HG03066 (cell line): ENCODE results near the gene MAB21L3.

Experiments
- ATAC-seq: cut with Tn5 transposase; IDR thresholded peaks from one replicate; pipeline ENCODE4 v1.9.1; 2021; ENCODE audit warnings: low read depth; ENCODE audit not compliant: unreplicated experiment

MAB21L3 gene

DNA sequence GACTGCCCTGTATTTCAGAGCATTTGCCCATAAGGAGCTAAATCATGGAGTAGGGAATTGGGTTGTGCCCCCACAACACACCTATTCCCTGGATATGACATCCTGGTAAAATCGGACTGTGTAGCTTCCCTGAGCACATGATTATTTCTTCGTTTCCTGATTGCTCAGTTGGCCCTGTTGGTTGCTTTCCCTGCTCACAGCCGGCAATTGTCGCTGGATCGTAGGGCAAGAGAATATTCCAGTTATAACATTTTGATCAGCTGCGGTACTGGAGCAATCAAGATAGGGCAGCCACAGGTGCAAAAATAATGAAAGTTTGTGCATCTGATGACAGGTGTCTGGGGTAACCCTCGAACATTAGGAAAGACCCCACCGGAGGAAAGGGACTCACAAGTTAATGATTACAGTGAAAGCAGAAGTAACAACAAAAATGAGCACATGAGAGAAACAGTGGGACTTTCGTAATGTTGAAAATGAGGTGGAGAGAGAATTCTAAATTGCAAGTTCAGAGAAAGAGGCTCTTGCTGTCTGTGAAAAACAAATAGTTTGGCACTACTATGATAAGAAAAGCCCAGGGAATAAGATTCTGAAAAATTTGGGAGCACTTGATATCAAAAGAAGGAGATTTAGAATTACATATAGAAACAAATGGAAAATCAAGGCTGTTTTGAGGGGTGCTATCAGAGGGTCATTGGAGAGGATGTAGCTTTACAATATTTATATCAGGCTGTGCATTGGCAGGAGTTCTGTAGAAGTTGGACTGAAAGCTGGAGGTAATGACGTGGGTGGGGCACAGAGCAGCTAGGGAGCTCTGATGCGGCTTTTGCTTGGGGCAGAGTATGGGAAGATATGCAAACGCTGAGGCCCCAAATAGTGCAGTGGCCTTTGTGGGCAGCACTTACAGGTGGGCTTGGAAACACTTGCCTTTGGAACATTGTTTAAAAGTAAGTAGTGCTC, at the start of gene MAB21L3:
TSS of gene MAB21L3 (plus strand) at position 833 of the 957 bp plus-strand sequence. CDS start 1,217 bp downstream, outside the sequence.
- ATAC-seq = peak; percentile 72

- no peak for ATAC-seq
These were observed 49.0 kb upstream of the MAB21L3 start for GRCh38 chr1:116062201-116062600.

DNA sequence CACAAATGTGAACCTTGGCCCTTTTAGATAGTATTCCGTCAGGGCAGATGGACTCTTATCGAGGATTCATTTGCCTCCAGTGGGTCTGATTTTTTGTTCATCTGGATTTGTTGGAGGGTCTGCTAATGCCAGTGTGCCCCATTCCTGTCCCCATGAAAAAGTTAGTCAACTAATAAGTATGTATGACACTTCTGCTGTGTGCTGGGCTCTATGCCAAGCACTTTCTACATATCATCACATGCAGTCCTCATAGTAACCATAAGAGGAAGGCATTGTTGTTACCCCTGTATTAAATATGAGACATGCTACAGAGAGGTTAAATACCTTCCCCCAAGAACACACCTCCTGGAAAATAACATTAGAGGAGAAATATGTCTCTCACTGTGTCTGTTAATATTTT, 46.6 kb upstream of the MAB21L3 start:
- ATAC-seq = no peak

DNA sequence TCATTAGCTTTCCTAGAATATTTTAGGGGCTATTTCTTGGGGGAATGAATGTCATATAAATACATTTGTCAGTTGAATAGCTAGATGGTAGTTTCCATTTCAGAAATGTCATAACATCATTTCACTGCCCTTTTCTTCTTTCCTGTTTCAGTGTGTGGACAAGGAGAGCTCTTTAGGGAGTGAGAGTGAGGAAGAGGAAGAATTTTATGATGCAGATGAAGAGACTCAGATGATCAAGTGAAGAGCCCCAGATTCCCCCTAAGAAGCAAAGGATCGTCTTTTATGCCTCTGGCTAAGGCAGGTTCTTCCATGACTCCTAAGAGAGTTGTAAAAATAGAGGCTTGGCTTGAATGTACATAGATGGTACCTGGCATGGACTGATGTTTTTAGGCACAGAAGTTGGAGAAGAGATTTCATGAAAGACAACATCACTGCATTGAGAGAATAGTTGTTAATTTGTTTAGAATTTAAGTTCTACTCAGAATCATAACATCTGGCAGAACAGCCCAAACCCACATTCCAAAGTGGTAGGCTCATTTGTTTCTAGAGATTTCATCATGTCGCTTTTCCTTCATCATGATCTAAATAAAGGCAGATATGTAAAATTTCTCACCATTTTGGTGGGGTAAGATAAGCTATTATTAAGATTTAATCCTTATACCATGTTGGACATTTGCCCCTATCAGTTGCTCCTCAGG, 44.2 kb upstream of the MAB21L3 start:
- no peak for ATAC-seq

DNA sequence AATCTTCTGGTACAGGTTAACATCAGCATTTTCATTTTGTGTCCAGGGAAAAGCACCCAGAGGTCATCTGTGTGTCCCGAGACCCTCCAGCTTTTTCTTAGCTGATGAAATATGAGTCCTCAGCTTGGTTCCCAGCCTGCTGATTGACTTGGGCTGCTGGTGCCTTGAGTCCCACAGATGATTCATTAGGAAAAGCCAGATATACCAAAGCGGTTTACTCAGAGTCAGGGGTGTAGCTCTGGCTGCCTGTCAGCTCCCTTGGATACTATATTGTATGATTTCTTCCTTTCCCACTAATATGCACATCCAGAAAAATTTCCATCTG, 43.7 kb upstream of the MAB21L3 start:
- ATAC-seq = no peak

DNA sequence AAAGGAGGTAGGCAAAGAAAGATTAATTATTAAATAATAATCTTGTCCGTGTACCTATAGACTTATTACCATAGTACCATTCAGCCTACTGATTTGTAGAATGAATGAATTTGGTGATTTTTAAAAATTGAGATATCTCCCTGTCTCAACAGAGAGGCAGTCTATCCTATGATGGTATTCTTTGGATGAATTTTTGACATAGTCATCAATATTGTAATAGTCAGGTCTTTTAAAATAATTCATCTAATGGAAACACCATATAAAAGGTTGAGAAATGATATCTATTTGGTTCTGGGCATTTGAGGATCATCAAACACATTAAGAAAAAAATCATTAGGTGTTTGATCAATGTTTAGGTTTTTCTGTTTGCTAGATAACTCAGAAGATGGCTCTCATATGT, 35.6 kb upstream of the MAB21L3 start:
- no peak for ATAC-seq

GRCh38 chr1:116075990-116076389, 35.2 kb upstream of the MAB21L3 start:
- no peak for ATAC-seq

- no peak for ATAC-seq
These were observed 34.4 kb upstream of the MAB21L3 start for GRCh38 chr1:116076831-116077230.

GRCh38 chr1:116078699-116079223, 32.4 kb upstream of the MAB21L3 start:
- ATAC-seq = no peak

- no peak for ATAC-seq
These were observed 23.6 kb upstream of the MAB21L3 start for GRCh38 chr1:116087628-116088027.

DNA sequence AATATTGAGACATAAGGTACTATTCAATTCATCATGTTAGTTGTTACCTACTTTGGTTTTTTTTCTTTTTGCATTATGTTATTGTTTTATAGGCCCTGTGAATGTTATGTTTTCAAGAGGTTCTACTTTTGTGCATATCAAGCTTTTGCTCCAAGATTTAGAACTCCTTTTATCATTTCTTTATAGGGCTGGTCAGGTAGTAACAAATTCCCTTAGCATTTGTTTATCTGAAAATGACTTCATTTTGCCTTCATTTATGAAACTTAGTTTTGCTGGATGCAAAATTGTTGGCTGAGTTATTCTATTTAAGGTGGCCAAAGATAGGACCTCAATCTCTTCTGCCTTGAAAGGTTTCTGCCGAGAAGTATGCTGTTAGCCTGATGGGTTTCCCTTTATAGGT, 21.3 kb upstream of the MAB21L3 start:
- no peak for ATAC-seq

DNA sequence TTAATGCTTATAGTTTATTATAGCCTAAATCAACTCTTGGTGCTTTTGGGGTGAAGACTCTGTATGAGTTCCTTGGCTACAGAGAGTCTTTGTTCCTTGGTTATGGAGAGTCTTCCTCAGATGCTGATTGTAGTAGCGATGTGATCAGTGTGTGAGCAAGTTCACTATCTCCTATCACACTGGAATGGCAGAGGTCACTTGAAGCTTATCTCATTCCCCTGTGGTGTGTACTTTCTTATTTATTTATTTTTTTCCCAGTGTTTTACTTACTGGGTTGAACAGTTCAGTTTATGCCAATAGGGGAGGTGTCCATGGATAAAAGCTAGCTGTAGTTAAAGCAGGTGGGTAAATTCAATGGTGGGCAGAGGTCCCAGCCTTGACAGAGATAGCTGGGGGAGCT, 20.1 kb upstream of the MAB21L3 start:
- ATAC-seq = no peak

GRCh38 chr1:116092752-116093489, 18.3 kb upstream of the MAB21L3 start:
- no peak for ATAC-seq

GRCh38 chr1:116095027-116095426, 16.2 kb upstream of the MAB21L3 start:
- no peak for ATAC-seq

DNA sequence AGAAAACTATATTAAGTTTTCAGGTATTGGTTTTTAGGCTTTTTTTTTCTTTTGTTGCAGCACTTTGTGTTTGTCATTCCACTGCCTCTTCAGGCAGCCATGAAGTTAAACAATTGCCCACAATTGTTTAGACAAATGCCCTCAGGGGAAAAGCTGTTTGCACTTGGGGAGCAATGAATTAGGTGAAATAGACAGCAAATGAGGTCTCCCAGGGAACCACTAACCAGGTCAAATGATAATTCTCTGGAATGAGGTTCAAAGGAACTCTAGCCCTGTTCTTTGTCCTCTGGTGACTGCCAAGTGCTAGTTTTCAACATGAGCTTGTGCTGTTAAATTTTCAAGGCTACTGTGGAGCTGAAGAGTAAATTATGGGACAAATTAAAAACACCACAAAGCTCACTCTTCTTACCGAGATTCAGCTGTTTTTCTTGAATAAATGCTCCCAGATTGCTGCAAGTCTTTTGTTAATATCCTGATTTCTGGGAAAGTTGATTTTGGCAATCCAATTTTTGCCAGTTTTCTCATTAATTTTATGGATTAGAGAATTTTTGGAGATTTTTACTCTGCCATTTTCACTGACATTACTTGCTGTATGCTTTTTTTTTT, 15.1 kb upstream of the MAB21L3 start:
- no peak for ATAC-seq

GRCh38 chr1:116097626-116098025, 13.6 kb upstream of the MAB21L3 start:
- no peak for ATAC-seq

DNA sequence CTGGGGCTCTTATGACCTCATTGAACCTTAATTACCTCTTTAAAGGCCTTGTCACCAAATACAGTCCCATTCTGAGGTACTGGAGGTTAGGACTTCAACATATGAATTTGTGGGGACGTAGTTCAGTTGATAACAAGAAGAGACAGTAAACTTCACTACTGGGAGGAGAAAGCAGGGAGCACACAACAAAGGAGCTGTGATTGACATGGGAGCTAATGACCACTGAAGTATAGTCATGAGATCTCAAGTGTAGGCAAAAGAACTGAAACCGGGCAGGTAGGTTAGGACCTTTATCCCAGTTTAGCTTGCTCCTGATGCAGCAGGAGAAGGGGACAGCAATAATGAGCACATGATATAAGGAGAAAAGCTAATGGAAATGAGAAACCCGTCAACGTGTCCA, 11.8 kb upstream of the MAB21L3 start:
- no peak for ATAC-seq

GRCh38 chr1:116099919-116100318, 11.3 kb upstream of the MAB21L3 start:
- no peak for ATAC-seq

GRCh38 chr1:116104667-116105066, 6.5 kb upstream of the MAB21L3 start:
- ATAC-seq = no peak

DNA sequence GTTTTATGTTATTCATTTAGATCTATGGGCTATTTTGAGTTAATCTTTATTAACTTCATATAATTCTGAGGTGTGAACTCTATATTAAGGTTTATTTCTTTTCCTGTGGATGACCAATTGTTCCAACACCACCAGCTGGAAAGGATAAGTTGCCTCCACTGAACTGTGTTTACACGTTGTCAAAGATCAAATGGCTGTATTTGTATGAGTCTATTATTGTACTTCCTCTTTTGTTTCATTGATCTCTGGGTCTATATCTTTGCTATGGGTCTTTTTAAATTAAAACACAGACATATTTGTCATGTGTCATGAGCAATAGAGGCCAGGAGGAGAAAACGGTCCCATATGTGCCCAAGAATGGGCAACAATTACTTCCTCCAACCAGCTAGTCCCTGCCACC, 5.2 kb upstream of the MAB21L3 start:
- ATAC-seq = no peak

GRCh38 chr1:116106646-116107045, 4.6 kb upstream of the MAB21L3 start:
- ATAC-seq = no peak
